SU-DHL-6 (cell line): ENCODE data around the gene MEF2C.

Experiments used
- H2AFZ ChIP-seq: fragments of 200-600 bp; sonication (generic); 2 replicates; pipeline ENCODE4 v1.6.1; 2014; ENCODE audit warnings: low read depth, mild to moderate bottlenecking, moderate library complexity, mixed read lengths, antibody characterized with exemption, low read length; ENCODE audit not compliant: severe bottlenecking
- H3F3A ChIP-seq: fragments of 200-600 bp; shearing (Covaris generic); 2 replicates; pipeline ENCODE4 v1.6.0; 2016; ENCODE audit warnings: antibody characterized with exemption, mild to moderate bottlenecking; ENCODE audit not compliant: insufficient read depth
- H3K27ac ChIP-seq: fragments of 200-600 bp; sonication (generic); 2 replicates; pipeline ENCODE4 v1.5.1; 2016; ENCODE audit warnings: low read depth, mild to moderate bottlenecking, low read length, moderate library complexity, mixed read lengths
- H3K27me3 ChIP-seq: fragments of 200-600 bp; sonication (generic), shearing (Covaris generic); 2 replicates; pipeline ENCODE4 v1.6.0; 2014; ENCODE audit warnings: mild to moderate bottlenecking, low read length
- H3K36me3 ChIP-seq: fragments of 200-600 bp; sonication (generic); 2 replicates; pipeline ENCODE4 v1.6.1; 2014; ENCODE audit warnings: mild to moderate bottlenecking, low read length, mixed read lengths
- H3K4me2 ChIP-seq: fragments of 300-600, 200-600 bp; shearing (Covaris generic), sonication (generic); 2 replicates; pipeline ENCODE4 v1.6.0; 2014; ENCODE audit warnings: low read length, low read depth, mild to moderate bottlenecking; ENCODE audit not compliant: poor library complexity, severe bottlenecking
- H3K4me3 ChIP-seq: fragments of 200-600 bp; sonication (generic); 2 replicates; pipeline ENCODE4 v1.5.1; 2014; ENCODE audit warnings: antibody characterized with exemption, low read length, mild to moderate bottlenecking, mixed read lengths; ENCODE audit not compliant: insufficient read depth, poor library complexity, severe bottlenecking
- H3K79me2 ChIP-seq: fragments of 200-600 bp; sonication (generic); 2 replicates; pipeline ENCODE4 v1.6.1; 2014; ENCODE audit warnings: mild to moderate bottlenecking, low read length, moderate library complexity; ENCODE audit not compliant: insufficient read depth
- H3K9ac ChIP-seq: fragments of 200-600 bp; sonication (generic); 2 replicates; pipeline ENCODE4 v1.7.0; 2014; ENCODE audit warnings: mild to moderate bottlenecking, low read length
- H3K9me2 ChIP-seq: fragments of 200-600 bp; sonication (generic); replicated peaks from 2 replicates; pipeline ENCODE4 v1.6.1; 2014; ENCODE audit warnings: low read length; ENCODE audit not compliant: insufficient read depth
- H3K9me3 ChIP-seq: fragments of 200-600 bp; sonication (generic); 2 replicates; pipeline ENCODE4 v1.6.1; 2014; ENCODE audit warnings: low read length, mixed read lengths; ENCODE audit not compliant: insufficient read depth
- H4K20me1 ChIP-seq: fragments of 200-600 bp; sonication (generic); 2 replicates; pipeline ENCODE4 v1.6.1; 2014; ENCODE audit warnings: low read depth, mild to moderate bottlenecking, antibody characterized with exemption, low read length, moderate library complexity, mixed read lengths
- EZH2phosphoT487 ChIP-seq: fragments of 200-600 bp; sonication (generic), shearing (Covaris generic); conservative IDR thresholded peaks from 2 replicates; pipeline ENCODE4 v1.6.1; 2018; ENCODE audit warnings: mild to moderate bottlenecking, antibody characterized with exemption, low read length, moderate library complexity, mixed read lengths
- TF ChIP-seq, protein P1 (sequence below): fragments of 200-600 bp; sonication (generic); IDR thresholded peaks from one replicate; pipeline ENCODE4 v1.5.1; 2017; ENCODE audit warnings: antibody characterized with exemption, mild to moderate bottlenecking, low read length, moderate library complexity; ENCODE audit not compliant: insufficient read depth, poor library complexity, severe bottlenecking

MEF2C gene

GRCh38 chr5:88676637-88677375, 206.2 kb downstream of the MEF2C start:
- Histone ChIP-seq H3K27ac (peak overlapping the region; percentile 95), H3F3A (peaks cover 35% of the 10 kb centered on the region), H3K4me2 (peak overlapping the region; percentile 79), H3K79me2 (peaks cover 5% of the 10 kb centered on the region; the same call in 1 of the 2 replicates), H2AFZ (peak overlapping the region; percentile 93), H3K9me3 (no peaks in the 10 kb centered on the region), H3K9ac (peak overlapping the region; percentile 87), H3K4me3 (peak overlapping the region; percentile 92), H3K27me3 (no peaks in the 10 kb centered on the region), H4K20me1 (peaks cover 5% of the 10 kb centered on the region; the same call in 1 of the 2 replicates), H3K9me2 (no peaks in the 10 kb centered on the region), H3K36me3 (no peaks in the 10 kb centered on the region)
- no peak for TF ChIP-seq EZH2phosphoT487
- TF ChIP-seq, protein P1, sequence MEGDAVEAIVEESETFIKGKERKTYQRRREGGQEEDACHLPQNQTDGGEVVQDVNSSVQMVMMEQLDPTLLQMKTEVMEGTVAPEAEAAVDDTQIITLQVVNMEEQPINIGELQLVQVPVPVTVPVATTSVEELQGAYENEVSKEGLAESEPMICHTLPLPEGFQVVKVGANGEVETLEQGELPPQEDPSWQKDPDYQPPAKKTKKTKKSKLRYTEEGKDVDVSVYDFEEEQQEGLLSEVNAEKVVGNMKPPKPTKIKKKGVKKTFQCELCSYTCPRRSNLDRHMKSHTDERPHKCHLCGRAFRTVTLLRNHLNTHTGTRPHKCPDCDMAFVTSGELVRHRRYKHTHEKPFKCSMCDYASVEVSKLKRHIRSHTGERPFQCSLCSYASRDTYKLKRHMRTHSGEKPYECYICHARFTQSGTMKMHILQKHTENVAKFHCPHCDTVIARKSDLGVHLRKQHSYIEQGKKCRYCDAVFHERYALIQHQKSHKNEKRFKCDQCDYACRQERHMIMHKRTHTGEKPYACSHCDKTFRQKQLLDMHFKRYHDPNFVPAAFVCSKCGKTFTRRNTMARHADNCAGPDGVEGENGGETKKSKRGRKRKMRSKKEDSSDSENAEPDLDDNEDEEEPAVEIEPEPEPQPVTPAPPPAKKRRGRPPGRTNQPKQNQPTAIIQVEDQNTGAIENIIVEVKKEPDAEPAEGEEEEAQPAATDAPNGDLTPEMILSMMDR: no peak

GRCh38 chr5:88675708-88676636, 207.0 kb downstream of the MEF2C start:
- Histone ChIP-seq H3F3A (peaks cover 35% of the 10 kb centered on the region), H3K9me2 (no peaks in the 10 kb centered on the region), H4K20me1 (no peaks in the 10 kb centered on the region), H3K27ac (peak overlapping the region; percentile 95), H2AFZ (peak overlapping the region; percentile 93), H3K36me3 (no peaks in the 10 kb centered on the region), H3K9me3 (no peaks in the 10 kb centered on the region), H3K9ac (peak overlapping the region; percentile 87), H3K27me3 (no peaks in the 10 kb centered on the region), H3K4me2 (peak overlapping the region; percentile 79), H3K79me2 (peaks cover 5% of the 10 kb centered on the region; the same call in 1 of the 2 replicates), H3K4me3 (peak overlapping the region; percentile 92)
- TF ChIP-seq, protein P1: no peak

DNA sequence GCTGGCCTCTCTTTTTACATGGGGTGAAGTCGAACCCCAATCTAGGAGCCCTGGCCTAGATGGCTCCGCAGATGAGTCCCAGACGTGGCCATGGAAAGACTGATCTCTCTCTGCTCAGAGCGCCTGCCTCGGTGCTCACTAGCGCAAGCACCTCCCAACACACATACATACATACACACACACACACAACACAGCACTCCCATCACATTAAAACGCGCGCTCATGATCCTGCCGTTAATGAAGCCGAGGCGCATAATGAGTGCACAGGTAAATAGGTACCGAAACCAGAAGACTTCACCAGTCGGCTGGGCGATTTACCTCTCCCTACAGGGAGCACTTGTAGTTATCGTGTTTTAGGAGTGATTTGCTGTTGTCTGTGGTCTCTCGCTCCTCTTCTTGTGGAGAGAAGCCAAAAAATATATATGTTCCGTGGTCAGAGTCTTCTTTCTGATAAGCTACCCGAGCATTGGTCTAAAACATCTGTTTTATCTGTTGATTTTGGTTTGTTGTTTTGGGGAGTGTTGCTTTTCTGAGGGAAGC, 207.7 kb downstream of the MEF2C start:
- Histone ChIP-seq H4K20me1 (no peaks in the 10 kb centered on the region), H3F3A (peaks cover 38% of the 10 kb centered on the region), H3K9me3 (no peaks in the 10 kb centered on the region), H3K9ac (peak overlapping the region; percentile 87), H3K9me2 (no peaks in the 10 kb centered on the region), H2AFZ (peak overlapping the region; percentile 90), H3K36me3 (no peaks in the 10 kb centered on the region), H3K4me2 (peak overlapping the region; percentile 79), H3K4me3 (peak overlapping the region; percentile 92), H3K27me3 (no peaks in the 10 kb centered on the region), H3K27ac (peak overlapping the region; percentile 95), H3K79me2 (peaks cover 5% of the 10 kb centered on the region; the same call in 1 of the 2 replicates)
- TF ChIP-seq, protein P1: no peak
